HG02840 (cell line): ENCODE results near the gene PLPPR3.

Experiments
- ATAC-seq: cut with Tn5 transposase; IDR thresholded peaks from one replicate; pipeline ENCODE4 v1.9.1; 2021; ENCODE audit warnings: mild to moderate bottlenecking, moderate library complexity, moderate number of reproducible peaks; ENCODE audit not compliant: unreplicated experiment, low FRiP score

Gene PLPPR3

GRCh38 chr19:810883-811489 lies 10.8 kb downstream of the PLPPR3 start:
- ATAC-seq: no peak

GRCh38 chr19:810077-810855 lies 11.5 kb downstream of the PLPPR3 start:
- ATAC-seq: no peak

DNA sequence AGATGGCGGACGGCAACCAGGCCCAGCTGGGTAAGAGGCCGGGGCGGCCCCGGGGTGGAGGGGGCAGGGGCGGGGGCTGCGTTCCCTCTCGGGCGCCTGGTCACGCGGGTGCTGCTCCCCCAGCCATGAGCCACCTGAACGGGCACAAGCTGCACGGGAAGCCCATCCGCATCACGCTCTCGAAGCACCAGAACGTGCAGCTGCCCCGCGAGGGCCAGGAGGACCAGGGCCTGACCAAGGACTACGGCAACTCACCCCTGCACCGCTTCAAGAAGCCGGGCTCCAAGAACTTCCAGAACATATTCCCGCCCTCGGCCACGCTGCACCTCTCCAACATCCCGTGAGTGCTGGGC lies 13.4 kb downstream of the PLPPR3 start:
- no peak for ATAC-seq

DNA sequence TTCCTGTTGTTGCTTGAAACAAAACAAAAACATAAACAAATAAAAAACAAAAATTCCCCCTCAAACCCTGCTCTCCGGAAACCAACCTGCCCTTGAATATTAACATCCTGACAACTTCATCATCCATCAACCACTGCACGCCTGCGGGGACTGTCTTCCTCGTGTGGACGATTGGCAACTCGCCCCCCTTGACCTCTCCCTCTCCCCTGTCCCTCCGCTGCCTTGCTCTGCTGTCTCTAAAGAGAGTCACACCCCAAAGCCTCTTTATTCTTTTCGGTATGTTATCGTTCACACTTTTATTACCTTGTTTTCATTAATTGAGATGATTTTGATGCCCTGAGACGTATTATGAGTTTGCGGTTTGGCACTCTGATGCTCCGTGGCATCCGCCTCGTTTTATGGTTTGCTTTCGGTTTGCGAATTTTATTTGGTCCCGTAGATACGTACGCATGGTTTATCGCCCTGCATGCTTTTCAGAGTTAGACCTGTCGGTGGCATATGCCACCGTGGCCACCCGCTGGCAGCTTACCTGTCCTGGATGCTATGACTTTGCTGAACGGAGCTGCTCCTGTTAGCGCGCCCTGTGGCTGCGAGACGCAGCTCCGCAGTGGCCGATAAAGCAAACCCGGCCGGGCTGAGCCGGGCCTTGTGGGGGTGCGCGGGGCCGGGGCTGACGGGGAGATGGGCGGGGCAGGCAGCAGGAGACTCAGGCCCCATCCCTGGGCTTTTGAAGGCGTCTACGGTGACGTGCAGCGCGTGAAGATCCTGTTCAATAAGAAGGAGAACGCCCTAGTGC lies 13.9 kb downstream of the PLPPR3 start:
- ATAC-seq: no peak

GRCh38 chr19:806815-807421 lies 14.8 kb downstream of the PLPPR3 start:
- no peak for ATAC-seq

DNA sequence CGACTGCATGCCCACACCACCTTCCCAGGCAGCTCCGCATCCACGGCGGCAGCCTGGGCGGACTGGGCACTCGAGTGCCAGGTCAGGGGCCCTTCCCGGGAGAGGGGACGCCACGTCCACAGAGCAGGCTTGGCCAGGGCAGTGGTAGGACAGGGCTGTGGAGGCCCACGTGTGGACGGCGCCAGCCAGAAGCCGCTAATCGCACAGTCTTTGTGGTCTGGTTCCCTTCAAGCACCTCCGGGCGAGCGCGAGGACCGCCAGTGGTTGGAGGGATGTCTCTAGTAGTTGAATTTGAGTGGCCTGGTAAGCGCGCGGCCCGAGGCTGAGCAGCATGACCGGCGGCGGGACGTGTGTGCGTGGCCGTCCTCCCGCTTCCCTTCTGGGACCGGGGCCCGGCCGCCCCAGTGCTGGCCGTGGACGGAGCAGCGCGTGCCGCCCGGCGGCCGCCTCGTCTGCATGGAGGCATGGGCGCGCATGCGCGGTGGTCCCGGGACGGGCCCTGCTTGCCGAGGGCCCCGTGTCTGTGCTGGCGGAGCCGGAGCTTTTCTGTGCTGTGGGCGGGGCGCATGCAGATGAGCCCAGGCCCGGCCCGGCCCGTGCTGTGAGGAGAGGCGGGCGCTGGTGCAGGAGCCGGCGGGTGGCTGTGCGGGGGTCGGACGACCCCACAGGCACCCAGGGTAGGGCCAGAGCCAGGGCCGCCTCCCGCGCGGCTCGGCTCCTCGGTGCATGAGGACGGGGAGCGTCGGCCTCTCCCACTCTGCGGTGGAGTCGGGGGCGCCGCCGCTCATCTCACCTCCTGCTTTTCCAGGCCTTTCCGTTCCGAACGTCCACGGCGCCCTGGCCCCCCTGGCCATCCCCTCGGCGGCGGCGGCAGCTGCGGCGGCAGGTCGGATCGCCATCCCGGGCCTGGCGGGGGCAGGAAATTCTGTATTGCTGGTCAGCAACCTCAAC lies 15.9 kb downstream of the PLPPR3 start:
- no peak for ATAC-seq

DNA sequence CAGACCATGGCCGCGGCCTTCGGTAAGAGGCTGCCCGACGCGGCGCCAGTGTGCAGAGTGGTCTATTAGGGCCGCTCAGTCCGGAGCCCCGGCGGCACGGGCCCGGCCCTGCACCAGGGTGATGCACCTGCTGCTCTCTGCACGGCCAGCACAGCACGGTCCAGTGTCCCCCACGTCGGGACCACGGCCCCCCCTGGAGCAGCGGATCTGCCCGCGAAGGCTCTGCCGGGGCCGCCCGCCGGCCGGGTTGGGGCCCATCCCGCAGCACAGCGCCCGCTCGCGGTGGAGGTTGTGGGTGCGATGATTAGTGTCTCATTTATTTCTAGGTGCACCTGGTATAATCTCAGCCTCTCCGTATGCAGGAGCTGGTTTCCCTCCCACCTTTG lies 16.6 kb downstream of the PLPPR3 start:
- ATAC-seq: no peak

DNA sequence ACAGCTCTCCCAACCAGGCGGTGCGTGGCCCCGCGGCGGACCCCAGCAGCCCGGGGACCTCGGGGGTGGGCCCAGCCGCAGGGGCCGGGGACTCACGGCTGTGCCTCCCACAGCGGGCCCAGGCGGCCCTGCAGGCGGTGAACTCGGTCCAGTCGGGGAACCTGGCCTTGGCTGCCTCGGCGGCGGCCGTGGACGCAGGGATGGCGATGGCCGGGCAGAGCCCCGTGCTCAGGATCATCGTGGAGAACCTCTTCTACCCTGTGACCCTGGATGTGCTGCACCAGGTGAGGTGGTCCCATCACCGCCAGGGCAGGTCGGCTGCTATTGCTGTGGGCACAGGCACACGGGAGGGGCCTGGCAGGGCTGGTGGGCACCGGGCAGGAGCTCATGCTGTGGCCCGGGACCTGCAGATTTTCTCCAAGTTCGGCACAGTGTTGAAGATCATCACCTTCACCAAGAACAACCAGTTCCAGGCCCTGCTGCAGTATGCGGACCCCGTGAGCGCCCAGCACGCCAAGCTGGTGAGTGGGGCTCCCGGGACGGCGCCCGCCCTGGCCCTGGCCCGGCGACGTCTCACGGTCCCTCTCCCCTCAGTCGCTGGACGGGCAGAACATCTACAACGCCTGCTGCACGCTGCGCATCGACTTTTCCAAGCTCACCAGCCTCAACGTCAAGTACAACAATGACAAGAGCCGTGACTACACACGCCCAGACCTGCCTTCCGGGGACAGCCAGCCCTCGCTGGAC lies 17.2 kb downstream of the PLPPR3 start:
- ATAC-seq: no peak

GRCh38 chr19:803686-804418 lies 17.9 kb downstream of the PLPPR3 start:
- no peak for ATAC-seq

DNA sequence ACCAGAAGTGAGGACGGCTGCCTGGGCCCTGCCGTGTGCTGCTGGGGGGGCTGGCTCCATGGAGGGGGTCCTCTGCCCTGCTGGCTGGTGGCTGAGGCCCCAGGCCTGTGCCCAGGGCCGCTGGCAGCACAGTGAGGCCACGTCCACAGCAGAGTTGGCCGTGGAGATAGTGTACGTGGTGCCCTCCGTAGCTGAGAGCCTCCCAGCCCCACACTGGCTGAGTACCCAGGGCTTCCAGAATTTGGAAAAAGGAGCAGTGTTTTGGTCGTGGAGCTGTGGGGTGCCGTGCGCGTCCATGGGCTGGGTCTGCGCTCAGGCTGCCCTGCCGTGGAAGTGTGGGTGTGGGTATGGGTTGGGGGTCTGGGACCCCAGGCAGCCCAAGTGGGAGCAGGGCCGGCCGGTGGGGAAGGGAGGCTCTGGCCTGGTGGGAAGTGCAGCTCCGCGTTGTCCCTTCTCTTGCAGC lies 18.6 kb downstream of the PLPPR3 start:
- no peak for ATAC-seq

DNA sequence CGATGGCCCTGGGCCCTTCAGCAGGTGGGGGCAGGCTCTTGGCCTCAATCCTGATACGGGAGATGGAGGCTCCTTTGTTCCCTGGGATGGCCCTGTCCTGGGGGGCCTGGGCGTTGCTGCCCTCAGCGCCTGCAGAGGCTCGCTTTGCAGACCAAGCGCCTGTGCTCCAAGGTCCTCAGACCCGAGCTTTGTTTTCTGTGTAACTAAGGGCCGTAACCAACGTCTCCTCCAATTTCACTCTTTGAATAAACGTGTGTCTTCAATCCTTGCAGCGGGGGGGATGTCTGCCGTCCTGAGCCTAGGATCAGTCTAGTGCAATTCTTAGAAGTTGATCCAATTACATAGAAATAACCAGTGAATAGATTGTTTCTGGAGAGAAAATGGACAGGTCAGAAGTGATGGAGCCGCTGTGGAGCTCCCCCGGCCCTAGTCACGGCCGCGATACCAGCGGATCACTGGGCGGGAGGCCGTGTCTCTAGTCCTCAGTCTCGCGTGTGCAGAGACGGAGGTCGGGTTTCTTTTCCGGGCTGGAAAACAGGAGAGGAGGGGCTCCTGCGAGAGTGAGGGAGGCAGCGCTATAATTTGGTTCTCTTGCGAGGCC lies 19.2 kb downstream of the PLPPR3 start:
- ATAC-seq: no peak

DNA sequence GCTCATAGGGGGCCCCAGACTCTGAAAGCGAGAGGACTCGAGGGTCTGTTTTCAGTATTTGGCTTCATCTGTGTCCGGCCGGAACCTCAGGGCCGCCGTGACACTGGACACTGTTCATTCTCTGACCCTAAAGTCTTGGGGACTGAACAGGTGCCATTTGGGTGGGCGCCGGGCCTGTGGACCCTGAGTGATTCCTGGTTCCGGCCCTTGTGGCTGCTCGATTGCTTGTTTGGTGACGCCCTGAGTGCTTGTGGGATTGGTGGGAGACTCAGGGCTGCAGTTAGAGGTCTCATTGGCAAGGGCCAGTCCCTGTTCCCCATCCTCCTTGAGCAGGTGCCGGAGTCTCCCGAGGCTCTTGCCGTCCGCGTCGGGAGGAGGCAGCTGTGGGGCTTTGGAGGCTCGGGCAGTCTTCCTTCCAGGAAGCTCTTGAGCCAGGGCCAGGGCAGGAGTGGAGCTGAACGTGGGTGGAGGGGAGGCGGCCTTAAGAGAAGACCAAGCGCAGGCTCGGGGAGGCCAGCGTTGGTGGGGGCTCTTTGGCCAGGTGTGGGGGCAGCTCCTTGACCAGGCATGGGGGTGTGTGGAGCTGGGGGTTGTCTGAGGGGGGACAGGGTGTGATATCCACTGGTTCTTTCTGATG lies 19.8 kb downstream of the PLPPR3 start:
- ATAC-seq: no peak

DNA sequence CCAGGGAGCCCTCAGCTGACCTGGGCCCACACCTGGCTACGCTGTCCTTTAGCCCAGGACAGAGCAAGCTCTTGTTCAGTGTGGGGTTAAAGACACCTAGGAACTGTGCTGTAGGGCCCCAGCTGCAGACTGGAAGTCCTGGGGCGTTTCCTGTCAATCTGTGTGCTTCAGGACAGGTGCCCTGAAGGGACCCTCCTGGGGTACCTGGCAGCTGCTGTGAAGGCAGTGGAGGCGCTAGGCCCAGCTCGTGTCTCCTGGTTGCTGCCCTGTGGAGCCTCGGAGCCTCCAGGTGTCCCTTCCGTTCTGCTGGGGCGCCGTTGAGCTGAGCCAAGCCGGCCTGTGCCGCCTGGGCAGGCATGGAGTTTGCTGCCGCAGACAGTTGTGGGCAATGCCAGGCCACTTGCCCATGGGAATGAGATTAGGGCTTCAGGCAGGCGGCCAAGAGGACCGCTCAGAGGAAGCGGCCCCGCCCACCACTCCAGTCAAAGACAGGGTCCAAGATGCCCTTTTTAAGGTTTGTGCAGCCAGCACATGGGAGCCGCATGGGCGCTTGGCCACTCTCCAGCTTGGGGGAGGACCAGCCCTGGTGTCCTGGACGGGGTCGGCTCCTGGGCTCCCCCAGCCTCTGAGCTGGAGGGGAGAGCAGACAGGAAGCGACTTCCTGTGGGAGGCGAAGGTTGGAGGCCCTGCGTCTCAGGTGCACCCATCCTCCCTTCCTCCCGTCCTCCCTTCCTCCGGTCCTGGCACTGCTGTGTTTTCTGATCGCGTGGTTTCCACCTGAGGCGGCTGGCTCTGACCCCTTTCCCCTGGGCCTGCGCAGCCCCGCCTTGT lies 20.5 kb downstream of the PLPPR3 start:
- no peak for ATAC-seq

GRCh38 chr19:800360-801029 lies 21.3 kb downstream of the PLPPR3 start:
- no peak for ATAC-seq

DNA sequence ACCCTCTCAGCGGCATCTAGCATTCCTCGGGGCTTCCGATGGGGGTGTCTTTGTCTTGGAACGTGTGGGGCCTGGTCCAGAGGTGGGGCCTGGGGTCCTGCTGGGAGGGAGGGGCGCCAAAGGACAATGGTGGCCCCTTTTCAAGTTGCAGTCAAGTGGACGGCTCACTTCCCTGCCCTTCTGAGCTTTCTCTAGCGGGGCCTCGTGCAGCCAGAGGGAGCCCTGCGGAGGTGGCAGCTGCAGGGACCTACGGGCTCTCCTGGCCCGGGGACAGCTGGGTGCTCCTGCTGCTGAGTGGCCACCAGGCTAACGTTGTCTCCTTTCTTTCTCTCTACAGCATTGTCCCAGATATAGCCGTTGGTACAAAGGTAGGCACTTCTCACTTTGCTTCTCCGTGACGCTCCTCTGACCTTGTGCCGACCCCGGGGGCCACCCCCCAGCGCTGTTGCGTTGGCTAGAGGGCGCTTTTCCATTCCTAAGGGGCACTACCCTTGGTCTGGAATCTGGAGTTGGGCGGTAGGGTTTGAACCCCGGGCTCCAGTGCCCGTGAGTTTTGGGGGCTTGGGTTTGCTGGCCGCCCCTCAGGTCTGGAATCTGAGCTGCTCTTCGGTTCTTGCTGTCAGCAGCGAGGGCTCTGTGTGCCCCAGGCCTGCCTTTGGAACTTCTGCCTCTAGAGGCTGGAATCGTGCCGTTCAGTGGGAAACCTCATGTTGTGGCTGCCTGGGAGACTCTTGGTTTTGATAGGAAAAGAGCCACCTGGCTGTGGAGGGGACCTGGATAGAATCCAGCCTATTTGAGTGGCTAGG lies 22.5 kb downstream of the PLPPR3 start:
- no peak for ATAC-seq
